Endodermal cell (in vitro differentiated cells): ENCODE measurements around the gene IGF2. TPM values are rescaled to one million over a fixed set of nuclear protein-coding genes. Genes with fewer than 3 reads are reported as not detected.

ENCODE experiments used
- DNase-seq: peaks from one replicate; pipeline ENCODE4 v3.0.0-alpha.2; 2017
- H3K27ac ChIP-seq: 2 replicates; pipeline ENCODE4 v1.5.1; 2013; ENCODE audit warnings: mild to moderate bottlenecking, low read depth, low read length, moderate library complexity
- H3K27me3 ChIP-seq: 2 replicates; pipeline ENCODE4 v1.6.1; 2013; ENCODE audit warnings: mild to moderate bottlenecking, low read length, moderate library complexity; ENCODE audit not compliant: insufficient read depth, control insufficient read depth, poor library complexity, severe bottlenecking
- H3K36me3 ChIP-seq: 2 replicates; pipeline ENCODE4 v1.7.0; 2013; ENCODE audit warnings: mild to moderate bottlenecking, low read length, moderate library complexity; ENCODE audit not compliant: control insufficient read depth, insufficient read depth
- H3K4me1 ChIP-seq: one replicate; pipeline ENCODE4 v1.7.0; 2013; ENCODE audit warnings: low read length; ENCODE audit not compliant: control insufficient read depth, insufficient read depth
- H3K4me3 ChIP-seq: 2 replicates; pipeline ENCODE4 v1.5.1; 2013; ENCODE audit warnings: mild to moderate bottlenecking, low read length, moderate library complexity
- H3K9ac ChIP-seq: 2 replicates; pipeline ENCODE4 v1.6.1; 2013; ENCODE audit warnings: mild to moderate bottlenecking, low read length, moderate library complexity; ENCODE audit not compliant: poor library complexity, severe bottlenecking; ENCODE audit errors: extremely low read depth
- H3K9me3 ChIP-seq: 2 replicates; pipeline ENCODE4 v1.6.1; 2013; ENCODE audit warnings: mild to moderate bottlenecking, low read length, moderate library complexity; ENCODE audit not compliant: control insufficient read depth
- H3K27ac Mint-ChIP-seq: 2 replicates; pipeline ENCODE4 v1.8.0; 2020; ENCODE audit warnings: mixed read lengths
- H3K27me3 Mint-ChIP-seq: 2 replicates; pipeline ENCODE4 v1.8.0; 2021; ENCODE audit warnings: mild to moderate bottlenecking, mixed read lengths; ENCODE audit not compliant: insufficient read depth
- H3K36me3 Mint-ChIP-seq: 2 replicates; pipeline ENCODE4 v1.8.0; 2020; ENCODE audit warnings: low read depth, mixed read lengths
- H3K4me1 Mint-ChIP-seq: 2 replicates; pipeline ENCODE4 v1.8.0; 2020; ENCODE audit warnings: mixed read lengths
- H3K4me3 Mint-ChIP-seq: 2 replicates; pipeline ENCODE4 v1.8.0; 2020; ENCODE audit warnings: mild to moderate bottlenecking, moderate library complexity, mixed read lengths
- H3K9me3 Mint-ChIP-seq: 2 replicates; pipeline ENCODE4 v1.8.0; 2020; ENCODE audit warnings: mild to moderate bottlenecking, mixed read lengths
- CTCF ChIP-seq: fragments of 200-600 bp; sonication (generic); conservative IDR thresholded peaks from 2 replicates; pipeline ENCODE4 v1.5.0; 2021; ENCODE audit warnings: antibody characterized with exemption, mild to moderate bottlenecking
- WGBS, 2 experiments: methylation state at CpG; one replicate each; pipeline versions ENCODE4 v1.1.5 to v1.1.7; 2013; ENCODE audit warnings: missing lambda C conversion rate in 2 of 2, mixed read lengths in 1 of 2; ENCODE audit not compliant: insufficient coverage in 1 of 2, insufficient read length in 1 of 2; 5-methylcytosine and 5-hydroxymethylcytosine counted together
- total RNA-seq, 2 donors: library from RNA; stranded (reverse); fragmentation: NEBNext Ultra II Directional in 1 of 2; extraction: Animal tissue kit (Norgen Biotek cat#: 25700) in 1 of 2; gene quantifications; 2 replicates in 1 of 2; 3 replicates in 1 of 2; pipeline ENCODE4 v1.2.1, GENCODE V29; 2021

Gene IGF2
- total RNA-seq, 2 donors from 2014 or later, result 0.80 to 5.1 TPM

GRCh38 chr11:2157294-2158040 is 18.3 kb upstream of the IGF2 start:
- Mint-ChIP-seq H3K9me3 (no peaks in the 10 kb centered on the region), H3K27me3 (peaks cover 10% of the 10 kb centered on the region), H3K27ac (no peak overlapping the region), H3K4me1 (no peaks in the 10 kb centered on the region), H3K4me3 (no peak overlapping the region), H3K36me3 (no peaks in the 10 kb centered on the region)
- DNase-seq, result no peak
- Histone ChIP-seq H3K9ac (no peak overlapping the region), H3K4me3 (no peak overlapping the region), H3K4me1 (no peaks in the 10 kb centered on the region), H3K27me3 (no peaks in the 10 kb centered on the region), H3K36me3 (no peaks in the 10 kb centered on the region), H3K27ac (no peak overlapping the region), H3K9me3 (no peaks in the 10 kb centered on the region)
- no peak for TF ChIP-seq CTCF
- WGBS, 2 experiments, result 80 to 84% methylated on average over 6 to 18 of the region's 18 CpGs

- H3K27me3 Mint-ChIP-seq, result peaks cover 11% of the 10 kb centered on the region
- Histone ChIP-seq H3K27me3 (no peaks in the 10 kb centered on the region), H3K9me3 (no peaks in the 10 kb centered on the region), H3K9ac (no peak overlapping the region), H3K36me3 (no peaks in the 10 kb centered on the region), H3K27ac (no peak overlapping the region), H3K4me1 (no peaks in the 10 kb centered on the region), H3K4me3 (no peak overlapping the region)
- TF ChIP-seq CTCF, result peak; percentile 89
- H3K4me3 Mint-ChIP-seq, result no peak overlapping the region
- WGBS, 2 experiments, result 41 to 52% methylated on average over 11 to 19 of the region's 19 CpGs
- no peak overlapping the region for H3K27ac Mint-ChIP-seq
- DNase-seq, result peak; percentile 96
- H3K36me3 Mint-ChIP-seq, result no peaks in the 10 kb centered on the region
- no peaks in the 10 kb centered on the region for H3K4me1 Mint-ChIP-seq
- no peaks in the 10 kb centered on the region for H3K9me3 Mint-ChIP-seq
Measured at GRCh38 chr11:2156416-2157182, 17.4 kb upstream of the IGF2 start.

DNA sequence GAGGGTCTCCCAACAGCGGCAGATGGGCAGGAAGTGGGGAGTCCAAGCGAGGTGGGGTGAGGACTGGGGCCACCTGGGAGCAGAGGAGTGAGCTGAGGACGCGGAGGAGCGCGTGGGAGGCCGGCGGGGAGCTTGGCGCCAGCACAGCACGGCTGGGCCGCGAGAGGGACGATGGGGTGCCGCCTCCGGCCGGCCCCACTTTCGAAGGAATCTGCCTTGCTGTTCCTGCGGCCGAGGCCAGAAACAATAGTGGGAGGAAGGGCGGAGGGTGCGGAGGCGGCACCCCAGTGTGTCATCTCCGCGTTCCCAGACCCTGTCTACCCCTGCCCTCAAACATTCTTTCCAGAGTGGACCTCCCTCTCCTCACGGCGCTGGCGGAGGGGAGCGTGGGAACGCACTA is 16.3 kb upstream of the IGF2 start:
- H3K36me3 ChIP-seq, result no peaks in the 10 kb centered on the region
- DNase-seq, result no peak
- no peak for TF ChIP-seq CTCF
- no peak overlapping the region for H3K9ac ChIP-seq
- H3K9me3 ChIP-seq, result no peaks in the 10 kb centered on the region
- Mint-ChIP-seq H3K27me3 (peaks cover 16% of the 10 kb centered on the region), H3K27ac (no peak overlapping the region), H3K4me1 (peaks cover 9% of the 10 kb centered on the region), H3K9me3 (no peaks in the 10 kb centered on the region), H3K36me3 (no peaks in the 10 kb centered on the region), H3K4me3 (no peak overlapping the region)
- no peak overlapping the region for H3K4me3 ChIP-seq
- H3K4me1 ChIP-seq, result peaks cover 7% of the 10 kb centered on the region
- WGBS, 2 experiments, result 91 to 92% methylated on average over 14 to 29 of the region's 29 CpGs
- no peaks in the 10 kb centered on the region for H3K27me3 ChIP-seq
- no peak overlapping the region for H3K27ac ChIP-seq
